ENCODE data around the gene RPS4Y2.

The RPS4Y2 gene

DNA sequence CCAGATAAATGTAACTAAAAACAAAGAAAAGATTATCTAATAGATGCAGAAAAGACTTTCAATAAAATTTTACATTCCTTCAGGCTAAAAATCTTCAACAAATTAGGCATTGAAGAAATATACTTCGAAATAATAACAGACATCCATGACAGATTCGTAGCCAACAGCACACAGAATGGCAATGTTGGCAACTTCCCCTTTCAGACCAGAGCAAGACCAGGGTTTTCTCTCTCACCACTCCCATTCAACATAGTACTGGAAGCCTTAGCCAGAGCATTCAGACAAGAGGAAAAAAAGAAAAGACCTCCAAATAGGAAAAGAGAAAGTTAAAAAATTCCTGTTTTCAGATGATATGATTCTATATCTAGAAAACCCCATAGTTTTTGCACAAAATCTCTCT is 61.2 kb downstream of the RPS4Y2 start:
- DNase-seq (ENCODE audit: low spot score), result no peak
- no peak for FAIRE-seq

All from urothelium cell line (cell line).